Endothelial cell of umbilical vein (primary cell): ENCODE results near the gene NT5C1B.

Experiments
- EZH2 ChIP-seq: IDR thresholded peaks from 2 replicates; pipeline ENCODE4 v1.6.1; 2012; ENCODE audit warnings: borderline replicate concordance, low read depth, mild to moderate bottlenecking, moderate library complexity, low read length, inconsistent platforms; ENCODE audit not compliant: severe bottlenecking
- GATA2 ChIP-seq: IDR thresholded peaks from 2 replicates; pipeline ENCODE4 v1.7.0; 2011; ENCODE audit warnings: low read depth, mild to moderate bottlenecking, moderate library complexity, mixed read lengths, low read length; ENCODE audit not compliant: insufficient read length, insufficient read depth
- JUN ChIP-seq: IDR thresholded peaks from 2 replicates; pipeline ENCODE4 v1.6.1; 2011; ENCODE audit warnings: borderline replicate concordance, low read depth; ENCODE audit not compliant: insufficient read length, insufficient read depth
- MAX ChIP-seq: IDR thresholded peaks from 2 replicates; pipeline ENCODE4 v1.6.1; 2011; ENCODE audit not compliant: insufficient read depth, insufficient read length
- MYC ChIP-seq: IDR thresholded peaks from one replicate; pipeline ENCODE4 v1.6.1; 2011; ENCODE audit warnings: mild to moderate bottlenecking, low read depth, low read length
- POLR2A ChIP-seq: IDR thresholded peaks from 2 replicates; pipeline ENCODE4 v1.6.1; 2012; ENCODE audit warnings: low read depth, mild to moderate bottlenecking, control low read depth, low read length
- POLR2AphosphoS5 ChIP-seq: IDR thresholded peaks from 2 replicates; pipeline ENCODE4 v1.6.1; 2012; ENCODE audit warnings: low read depth, mild to moderate bottlenecking, control low read depth, low read length, moderate library complexity; ENCODE audit not compliant: insufficient read depth
- TF ChIP-seq, protein P1 (sequence below), 2 donors: IDR thresholded peaks; 1 replicate in 1 of 2; 2 replicates in 1 of 2; pipeline ENCODE4 v1.5.1; 2011; ENCODE audit warnings: low read length in 2 of 2, mild to moderate bottlenecking in 2 of 2, moderate library complexity in 2 of 2, control low read depth in 1 of 2, inconsistent platforms in 1 of 2, low read depth in 1 of 2; ENCODE audit not compliant: insufficient read depth in 1 of 2; ENCODE audit errors: extremely low read depth in 1 of 2

DNA sequence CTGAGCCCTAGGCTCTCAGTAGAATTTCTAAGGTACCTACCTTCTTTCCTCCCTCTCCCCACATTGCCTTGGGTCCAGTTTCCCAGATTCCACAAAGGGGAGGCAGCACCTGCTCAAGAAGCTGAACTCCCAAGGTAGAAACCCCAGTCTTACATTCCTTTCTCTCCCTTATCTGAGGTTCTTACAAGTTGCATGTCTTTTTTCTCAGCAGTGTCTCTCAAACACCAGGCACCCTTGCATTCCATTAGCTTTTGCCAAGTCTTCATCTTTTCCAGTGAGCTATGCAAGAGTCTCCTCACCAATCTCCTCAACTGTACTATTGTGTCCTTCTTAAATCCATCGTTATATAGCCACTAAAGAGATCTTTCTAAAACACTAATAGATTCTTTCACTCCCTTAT, 4.1 kb upstream of the NT5C1B start:
- TF ChIP-seq MYC (no peak), EZH2 (no peak), POLR2AphosphoS5 (no peak), JUN (no peak), MAX (no peak), POLR2A (no peak), GATA2 (no peak)
- TF ChIP-seq, protein P1, sequence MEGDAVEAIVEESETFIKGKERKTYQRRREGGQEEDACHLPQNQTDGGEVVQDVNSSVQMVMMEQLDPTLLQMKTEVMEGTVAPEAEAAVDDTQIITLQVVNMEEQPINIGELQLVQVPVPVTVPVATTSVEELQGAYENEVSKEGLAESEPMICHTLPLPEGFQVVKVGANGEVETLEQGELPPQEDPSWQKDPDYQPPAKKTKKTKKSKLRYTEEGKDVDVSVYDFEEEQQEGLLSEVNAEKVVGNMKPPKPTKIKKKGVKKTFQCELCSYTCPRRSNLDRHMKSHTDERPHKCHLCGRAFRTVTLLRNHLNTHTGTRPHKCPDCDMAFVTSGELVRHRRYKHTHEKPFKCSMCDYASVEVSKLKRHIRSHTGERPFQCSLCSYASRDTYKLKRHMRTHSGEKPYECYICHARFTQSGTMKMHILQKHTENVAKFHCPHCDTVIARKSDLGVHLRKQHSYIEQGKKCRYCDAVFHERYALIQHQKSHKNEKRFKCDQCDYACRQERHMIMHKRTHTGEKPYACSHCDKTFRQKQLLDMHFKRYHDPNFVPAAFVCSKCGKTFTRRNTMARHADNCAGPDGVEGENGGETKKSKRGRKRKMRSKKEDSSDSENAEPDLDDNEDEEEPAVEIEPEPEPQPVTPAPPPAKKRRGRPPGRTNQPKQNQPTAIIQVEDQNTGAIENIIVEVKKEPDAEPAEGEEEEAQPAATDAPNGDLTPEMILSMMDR (IDR thresholded peaks at IDR 0.05; ENCODE audit: extremely low read depth in 1 of 2, insufficient read depth in 1 of 2, low read depth in 1 of 2, low read length in 2 of 2), result no peak
